Bronchial epithelial cell (primary cell): ENCODE results near the gene KRTAP10-8. TPM values are rescaled to one million over a fixed set of nuclear protein-coding genes. Genes with fewer than 3 reads are reported as not detected.

ENCODE experiments used
- DNase-seq: peaks from one replicate; pipeline ENCODE4 v3.0.0-alpha.2; 2010; ENCODE audit warnings: low read depth
- FAIRE-seq: peaks from 2 replicates; lab custom pipeline; 2011; peaks lifted over from hg19 to GRCh38; lab: Jason Lieb, UNC
- H3K27me3 ChIP-seq: 2 replicates; pipeline ENCODE4 v1.5.1; 2011; ENCODE audit warnings: low read length; ENCODE audit not compliant: control insufficient read depth, insufficient read depth
- H3K36me3 ChIP-seq: 2 replicates; pipeline ENCODE4 v1.5.1; 2011; ENCODE audit warnings: low read length; ENCODE audit not compliant: control insufficient read depth, insufficient read depth
- H3K4me3 ChIP-seq: 2 replicates; pipeline ENCODE4 v1.5.1; 2011; ENCODE audit warnings: mild to moderate bottlenecking, low read depth, low read length, control low read depth
- total RNA-seq: library from RNA; depleted of rRNA; stranded (reverse); fragments of >200 nt; gene quantifications from 2 replicates; pipeline ENCODE4 v1.2.1, GENCODE V29; 2014
- TF ChIP-seq, protein P1 (sequence below): IDR thresholded peaks from 2 replicates; pipeline ENCODE4 v1.5.1; 2011; ENCODE audit warnings: mild to moderate bottlenecking, moderate library complexity, low read length, control low read depth, inconsistent platforms; ENCODE audit not compliant: insufficient read depth, severe bottlenecking

Gene KRTAP10-8
- total RNA-seq, 1 donor from 2014 or later: not detected

DNA sequence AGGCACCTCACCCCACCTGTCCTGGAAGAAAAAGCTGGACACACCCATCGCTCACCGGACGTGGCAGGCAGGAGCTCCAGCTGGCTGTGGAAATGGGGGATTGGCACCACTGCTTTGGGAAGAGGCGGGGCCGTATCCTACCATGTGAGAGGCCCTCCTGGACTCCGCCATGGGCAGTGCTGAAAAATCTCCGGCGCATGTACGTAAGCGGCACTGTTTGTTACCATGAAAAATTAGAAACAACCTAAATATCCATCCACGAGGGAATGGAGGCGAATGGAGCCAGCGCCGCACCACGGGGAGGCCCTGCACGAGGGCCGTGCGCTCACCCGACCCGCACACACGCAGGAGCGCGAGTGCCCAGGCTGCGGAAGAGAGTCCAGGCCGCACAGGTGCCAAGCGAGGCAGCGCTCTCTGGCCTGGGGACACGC is 3.1 kb downstream of the KRTAP10-8 start:
- no peaks in the 10 kb centered on the region for H3K27me3 ChIP-seq
- H3K4me3 ChIP-seq: no peak overlapping the region
- no peaks in the 10 kb centered on the region for H3K36me3 ChIP-seq
- TF ChIP-seq, protein P1, sequence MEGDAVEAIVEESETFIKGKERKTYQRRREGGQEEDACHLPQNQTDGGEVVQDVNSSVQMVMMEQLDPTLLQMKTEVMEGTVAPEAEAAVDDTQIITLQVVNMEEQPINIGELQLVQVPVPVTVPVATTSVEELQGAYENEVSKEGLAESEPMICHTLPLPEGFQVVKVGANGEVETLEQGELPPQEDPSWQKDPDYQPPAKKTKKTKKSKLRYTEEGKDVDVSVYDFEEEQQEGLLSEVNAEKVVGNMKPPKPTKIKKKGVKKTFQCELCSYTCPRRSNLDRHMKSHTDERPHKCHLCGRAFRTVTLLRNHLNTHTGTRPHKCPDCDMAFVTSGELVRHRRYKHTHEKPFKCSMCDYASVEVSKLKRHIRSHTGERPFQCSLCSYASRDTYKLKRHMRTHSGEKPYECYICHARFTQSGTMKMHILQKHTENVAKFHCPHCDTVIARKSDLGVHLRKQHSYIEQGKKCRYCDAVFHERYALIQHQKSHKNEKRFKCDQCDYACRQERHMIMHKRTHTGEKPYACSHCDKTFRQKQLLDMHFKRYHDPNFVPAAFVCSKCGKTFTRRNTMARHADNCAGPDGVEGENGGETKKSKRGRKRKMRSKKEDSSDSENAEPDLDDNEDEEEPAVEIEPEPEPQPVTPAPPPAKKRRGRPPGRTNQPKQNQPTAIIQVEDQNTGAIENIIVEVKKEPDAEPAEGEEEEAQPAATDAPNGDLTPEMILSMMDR: no peak
- FAIRE-seq (no peak), DNase-seq (no peak)

DNA sequence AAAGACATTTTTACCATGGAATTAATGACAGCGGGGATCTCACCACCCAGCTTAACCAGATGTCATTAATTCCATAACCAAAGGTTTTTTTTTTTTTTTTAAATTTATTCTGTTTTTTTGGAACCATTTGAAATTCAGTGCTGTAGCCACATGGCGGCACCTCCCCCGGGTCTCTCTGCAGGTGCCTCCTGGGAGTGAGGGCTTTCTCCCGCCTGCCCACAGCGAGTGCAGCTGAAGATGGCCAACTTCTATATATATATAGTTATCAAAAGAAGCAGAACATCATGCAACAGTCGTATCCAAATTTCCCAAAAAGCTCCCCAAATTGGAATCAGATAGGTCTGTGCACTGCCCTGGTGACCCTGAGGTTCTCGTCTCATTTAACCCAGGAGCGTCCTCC is 3.6 kb downstream of the KRTAP10-8 start:
- TF ChIP-seq, protein P1: no peak
- no peak for DNase-seq
- Histone ChIP-seq H3K36me3 (no peaks in the 10 kb centered on the region), H3K27me3 (no peaks in the 10 kb centered on the region), H3K4me3 (no peak overlapping the region)
- no peak for FAIRE-seq

DNA sequence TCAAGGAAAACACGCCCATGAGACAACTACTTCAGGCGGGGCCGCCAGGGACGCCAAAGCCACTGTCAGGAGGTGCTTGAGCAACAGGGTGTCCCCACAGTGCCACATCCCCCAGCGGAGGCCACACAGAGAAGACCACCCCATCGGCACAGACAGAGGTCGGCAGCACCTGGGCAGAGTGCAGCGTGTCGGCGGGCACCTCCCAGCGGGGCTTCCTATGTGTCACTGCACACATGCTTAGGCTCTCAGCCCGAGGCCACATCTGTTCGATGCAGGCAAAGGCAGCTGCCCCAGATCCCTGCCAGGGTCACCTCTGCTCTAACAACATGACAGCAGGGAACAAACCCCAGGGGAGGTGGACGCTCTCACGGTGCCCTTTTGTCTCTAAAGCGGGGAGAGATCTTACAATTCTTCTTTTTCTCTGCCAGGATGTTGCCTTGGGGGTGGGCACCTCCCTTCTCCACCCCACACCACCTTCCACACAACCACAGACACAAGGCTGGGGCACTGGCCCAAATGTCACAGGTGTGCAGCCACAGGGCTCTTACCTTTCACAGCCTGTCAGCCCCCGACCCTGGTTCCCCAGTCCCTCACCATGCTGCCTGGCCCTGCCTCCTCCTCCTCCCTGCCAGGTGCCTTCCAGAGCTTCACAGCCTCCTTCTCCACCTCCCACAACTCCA is 4.2 kb downstream of the KRTAP10-8 start:
- Histone ChIP-seq H3K27me3 (no peaks in the 10 kb centered on the region), H3K4me3 (no peak overlapping the region), H3K36me3 (no peaks in the 10 kb centered on the region)
- TF ChIP-seq, protein P1: no peak
- no peak for FAIRE-seq
- DNase-seq: no peak

DNA sequence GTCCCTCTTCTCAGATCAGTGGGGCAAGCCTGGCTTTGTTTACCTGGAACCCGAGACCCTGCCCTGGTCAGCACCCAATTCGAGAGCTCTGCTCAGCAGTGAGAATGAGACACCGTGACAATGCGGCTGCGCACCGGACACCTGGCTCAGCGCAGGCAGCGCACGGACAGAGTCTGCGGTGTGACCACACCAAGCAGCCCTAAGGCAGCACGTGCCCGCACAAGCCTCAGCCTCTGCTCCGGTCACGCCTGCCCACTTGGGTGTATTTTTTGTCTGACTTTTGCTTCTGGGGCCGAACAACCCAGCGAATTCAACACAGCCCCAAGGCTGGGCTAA is 4.7 kb downstream of the KRTAP10-8 start:
- no peak for DNase-seq
- H3K27me3 ChIP-seq: no peaks in the 10 kb centered on the region

DNA sequence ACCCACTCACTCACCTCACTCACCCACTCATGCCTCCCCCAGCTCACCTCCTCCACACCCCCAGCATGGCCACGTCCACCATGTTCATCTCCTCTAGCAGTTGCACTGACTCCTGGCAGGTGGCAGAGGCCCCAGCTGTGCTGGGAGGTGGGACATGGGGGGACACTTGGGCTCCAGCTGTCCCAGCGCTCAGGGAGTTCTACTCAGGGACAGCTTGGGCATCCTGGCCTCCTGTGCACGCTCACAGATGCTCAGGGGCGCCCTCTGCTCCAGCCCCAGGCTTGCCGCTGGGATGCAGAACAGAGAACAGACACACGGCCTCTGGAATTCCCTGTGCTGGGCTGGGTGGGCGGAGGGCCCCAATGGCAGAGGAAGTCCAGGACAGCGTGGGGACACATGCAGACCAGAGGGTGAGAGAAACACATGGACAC is 5.2 kb downstream of the KRTAP10-8 start:
- H3K4me3 ChIP-seq: no peak overlapping the region
- H3K36me3 ChIP-seq: no peaks in the 10 kb centered on the region
- TF ChIP-seq, protein P1: no peak
- no peak for DNase-seq
- no peak for FAIRE-seq
- H3K27me3 ChIP-seq: no peaks in the 10 kb centered on the region

More for the DNA sequence above, 4.7 kb downstream of the KRTAP10-8 start:
- FAIRE-seq: no peak
- H3K4me3 ChIP-seq: no peak overlapping the region
- TF ChIP-seq, protein P1: no peak
- no peaks in the 10 kb centered on the region for H3K36me3 ChIP-seq

DNA sequence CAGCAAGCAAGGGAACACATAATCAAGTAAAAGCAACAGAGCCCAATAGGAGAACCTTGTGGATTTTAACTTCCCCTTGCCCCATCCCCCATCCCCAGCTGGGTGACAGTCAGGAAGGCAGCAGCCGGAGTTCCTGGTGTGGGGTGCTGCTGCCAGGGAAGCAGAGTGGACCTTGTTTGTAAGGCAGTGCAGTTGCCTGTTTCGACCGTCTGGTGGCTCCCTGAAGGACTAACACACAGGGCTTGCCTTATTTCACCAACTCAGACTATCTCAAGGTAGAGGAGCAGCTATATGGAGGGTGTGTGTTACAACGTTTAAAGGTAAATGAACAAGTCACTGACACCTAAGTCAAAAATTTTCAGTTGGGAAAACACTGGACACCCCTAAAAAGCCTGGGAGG is 6.6 kb downstream of the KRTAP10-8 start:
- Histone ChIP-seq H3K4me3 (no peak overlapping the region), H3K27me3 (no peaks in the 10 kb centered on the region), H3K36me3 (no peaks in the 10 kb centered on the region)
- FAIRE-seq (no peak), DNase-seq (no peak)
- TF ChIP-seq, protein P1: no peak
